ENCODE results near the gene AADAC. TPM values are rescaled to one million over a fixed set of nuclear protein-coding genes. Genes with fewer than 3 reads are reported as not detected.

The AADAC gene
- total and polyA plus RNA-seq, 2 experiments from 2014 or later: 47.8 to 94.0 TPM

- Histone ChIP-seq H3K4me3 (no peak overlapping the region), H3K9me3 (ENCODE audit: low read depth) (no peaks in the 10 kb centered on the region), H2AFZ (no peak overlapping the region), H3K36me3 (replicated peaks; ENCODE audit: insufficient read depth, low read depth) (no peaks in the 10 kb centered on the region), H3K9me2 (replicated peaks; ENCODE audit: insufficient read depth) (no peaks in the 10 kb centered on the region), H3K27ac (no peak overlapping the region), H3K4me2 (no peak overlapping the region), H3K27me3 (no peaks in the 10 kb centered on the region), H3K4me1 (ENCODE audit: insufficient read depth) (no peaks in the 10 kb centered on the region), H3K79me2 (no peaks in the 10 kb centered on the region), H4K20me1 (ENCODE audit: insufficient read depth, poor library complexity, severe bottlenecking) (no peaks in the 10 kb centered on the region)
- no peak for TF ChIP-seq EZH2phosphoT487 (IDR thresholded peaks at IDR 0.05; ENCODE audit: low read depth, severe bottlenecking, unreplicated experiment)
- WGBS (ENCODE audit: low lambda C conversion rate, missing lambda C conversion rate): 81% methylated on average over 2 of the region's 2 CpGs
- no peak for DNase-seq (ENCODE audit: low spot score)
Observed at GRCh38 chr3:151792411-151792810, 21.5 kb upstream of the AADAC start.

GRCh38 chr3:151793636-151794035 is 20.3 kb upstream of the AADAC start:
- no peaks in the 10 kb centered on the region for H4K20me1 ChIP-seq (ENCODE audit: insufficient read depth, poor library complexity, severe bottlenecking)
- DNase-seq (ENCODE audit: low spot score): no peak
- H2AFZ ChIP-seq: no peak overlapping the region
- no peaks in the 10 kb centered on the region for H3K4me1 ChIP-seq (ENCODE audit: insufficient read depth)
- H3K9me3 ChIP-seq (ENCODE audit: low read depth): no peaks in the 10 kb centered on the region
- no peaks in the 10 kb centered on the region for H3K9me2 ChIP-seq (replicated peaks; ENCODE audit: insufficient read depth)
- 69% methylated on average over 2 of the region's 2 CpGs for WGBS (ENCODE audit: low lambda C conversion rate, missing lambda C conversion rate)
- TF ChIP-seq EZH2phosphoT487 (IDR thresholded peaks at IDR 0.05; ENCODE audit: low read depth, severe bottlenecking, unreplicated experiment) (no peak), CTCF (IDR thresholded peaks at IDR 0.05; ENCODE audit: poor library complexity) (no peak), EZH2 (IDR thresholded peaks at IDR 0.05; ENCODE audit: borderline replicate concordance) (no peak)
- no peaks in the 10 kb centered on the region for H3K27me3 ChIP-seq
- H3K36me3 ChIP-seq (replicated peaks; ENCODE audit: insufficient read depth, low read depth): no peaks in the 10 kb centered on the region
- no peaks in the 10 kb centered on the region for H3K79me2 ChIP-seq
- no peak overlapping the region for H3K27ac ChIP-seq
- H3K4me2 ChIP-seq: no peak overlapping the region
- no peak overlapping the region for H3K4me3 ChIP-seq

GRCh38 chr3:151794080-151794479 is 19.8 kb upstream of the AADAC start:
- H3K27me3 ChIP-seq: no peaks in the 10 kb centered on the region
- H3K79me2 ChIP-seq: no peaks in the 10 kb centered on the region
- no peak overlapping the region for H3K27ac ChIP-seq
- no peaks in the 10 kb centered on the region for H3K9me2 ChIP-seq (replicated peaks; ENCODE audit: insufficient read depth)
- H3K9me3 ChIP-seq (ENCODE audit: low read depth): no peaks in the 10 kb centered on the region
- 39% methylated on average over 2 of the region's 2 CpGs for WGBS (ENCODE audit: low lambda C conversion rate, missing lambda C conversion rate)
- no peaks in the 10 kb centered on the region for H3K36me3 ChIP-seq (replicated peaks; ENCODE audit: insufficient read depth, low read depth)
- H4K20me1 ChIP-seq (ENCODE audit: insufficient read depth, poor library complexity, severe bottlenecking): no peaks in the 10 kb centered on the region
- H3K4me2 ChIP-seq: no peak overlapping the region
- TF ChIP-seq EZH2 (IDR thresholded peaks at IDR 0.05; ENCODE audit: borderline replicate concordance): no peak
- no peak for TF ChIP-seq CTCF (IDR thresholded peaks at IDR 0.05; ENCODE audit: poor library complexity)
- no peak for TF ChIP-seq EZH2phosphoT487 (IDR thresholded peaks at IDR 0.05; ENCODE audit: low read depth, severe bottlenecking, unreplicated experiment)
- H3K4me1 ChIP-seq (ENCODE audit: insufficient read depth): no peaks in the 10 kb centered on the region
- DNase-seq (ENCODE audit: low spot score): no peak
- no peak overlapping the region for H2AFZ ChIP-seq
- no peak overlapping the region for H3K4me3 ChIP-seq

GRCh38 chr3:151795276-151795675 is 18.6 kb upstream of the AADAC start:
- no peaks in the 10 kb centered on the region for H3K79me2 ChIP-seq
- no peaks in the 10 kb centered on the region for H3K9me2 ChIP-seq (replicated peaks; ENCODE audit: insufficient read depth)
- H2AFZ ChIP-seq: no peak overlapping the region
- H3K4me1 ChIP-seq (ENCODE audit: insufficient read depth): no peaks in the 10 kb centered on the region
- no peaks in the 10 kb centered on the region for H3K27me3 ChIP-seq
- H3K9me3 ChIP-seq (ENCODE audit: low read depth): no peaks in the 10 kb centered on the region
- WGBS (ENCODE audit: low lambda C conversion rate, missing lambda C conversion rate): 89% methylated on average over 4 of the region's 4 CpGs
- DNase-seq (ENCODE audit: low spot score): no peak
- no peak overlapping the region for H3K4me2 ChIP-seq
- no peak overlapping the region for H3K4me3 ChIP-seq
- H3K27ac ChIP-seq: no peak overlapping the region
- H4K20me1 ChIP-seq (ENCODE audit: insufficient read depth, poor library complexity, severe bottlenecking): no peaks in the 10 kb centered on the region
- TF ChIP-seq CTCF (IDR thresholded peaks at IDR 0.05; ENCODE audit: poor library complexity) (no peak), EZH2phosphoT487 (IDR thresholded peaks at IDR 0.05; ENCODE audit: low read depth, severe bottlenecking, unreplicated experiment) (no peak), EZH2 (IDR thresholded peaks at IDR 0.05; ENCODE audit: borderline replicate concordance) (no peak)
- no peaks in the 10 kb centered on the region for H3K36me3 ChIP-seq (replicated peaks; ENCODE audit: insufficient read depth, low read depth)
